PC-9 (cell line): ENCODE measurements around the gene SYCE3. TPM values are rescaled to one million over a fixed set of nuclear protein-coding genes. Genes with fewer than 3 reads are reported as not detected.

Source experiments
- BruUV-seq: library from RNA; stranded (reverse); fragments of 400-500 nt; replicated peaks from 2 replicates; lab custom pipeline; 2021; lab: Mats Ljungman, UMichigan
- CTCF ChIA-PET: fragments of 300-600 bp; sonication (Branson Sonifier 250); formaldehyde crosslinking; loops from one replicate; lab custom pipeline; 2022; ENCODE audit warnings: antibody characterized with exemption; lab: Charles Lee
- POLR2A ChIA-PET: fragments of 300-600 bp; sonication (Branson Sonifier 250); formaldehyde crosslinking; loops from one replicate; lab custom pipeline; 2022; ENCODE audit warnings: antibody characterized with exemption; ENCODE audit not compliant: unreplicated experiment; lab: Charles Lee
- DNase-seq, 2 experiments: peaks; one replicate each; pipeline versions ENCODE4 v3.0.0 to v3.0.0-alpha.2; 2015 to 2022; ENCODE audit warnings: mixed read lengths in 1 of 2
- H2AFZ ChIP-seq: fragments of 200-600 bp; sonication (generic); 2 replicates; pipeline ENCODE4 v1.8.1; 2017; ENCODE audit warnings: antibody characterized with exemption
- H3F3A ChIP-seq: fragments of 200-600 bp; sonication (generic); 2 replicates; pipeline ENCODE4 v1.8.1; 2017; ENCODE audit warnings: antibody characterized with exemption, mild to moderate bottlenecking, low read depth; ENCODE audit not compliant: insufficient read depth
- H3K27ac ChIP-seq: fragments of 200-600 bp; sonication (generic); 2 replicates; pipeline ENCODE4 v1.6.1; 2016; ENCODE audit warnings: mixed run types
- H3K27me3 ChIP-seq: fragments of 200-600 bp; sonication (generic); 2 replicates; pipeline ENCODE4 v1.6.1; 2016; ENCODE audit warnings: low read depth, mixed run types; ENCODE audit not compliant: insufficient read depth
- H3K36me3 ChIP-seq: fragments of 200-600 bp; sonication (generic); 2 replicates; pipeline ENCODE4 v1.6.1; 2016; ENCODE audit warnings: low read depth, mixed run types
- H3K4me1 ChIP-seq: fragments of 200-600 bp; sonication (generic); replicated peaks from 2 replicates; pipeline ENCODE4 v1.6.1; 2016; ENCODE audit warnings: mixed run types; ENCODE audit not compliant: insufficient read depth
- H3K4me2 ChIP-seq: fragments of 200-600 bp; sonication (generic); 2 replicates; pipeline ENCODE4 v1.6.1; 2017; ENCODE audit warnings: mixed run types
- H3K4me3 ChIP-seq: fragments of 200-600 bp; sonication (generic); 2 replicates; pipeline ENCODE4 v1.6.1; 2016; ENCODE audit warnings: mixed run types
- H3K79me2 ChIP-seq: fragments of 200-600 bp; sonication (generic); 2 replicates; pipeline ENCODE4 v1.6.1; 2017; ENCODE audit warnings: low read depth, mixed run types
- H3K9me2 ChIP-seq: fragments of 200-600 bp; sonication (generic); 2 replicates; pipeline ENCODE4 v1.8.1; 2017; ENCODE audit warnings: mild to moderate bottlenecking; ENCODE audit not compliant: insufficient read depth
- H3K9me3 ChIP-seq: fragments of 200-600 bp; sonication (generic); 2 replicates; pipeline ENCODE4 v1.8.1; 2016; ENCODE audit warnings: low read depth; ENCODE audit not compliant: insufficient read depth
- H4K20me1 ChIP-seq: fragments of 200-600 bp; sonication (generic); 2 replicates; pipeline ENCODE4 v1.8.1; 2017; ENCODE audit not compliant: insufficient read depth
- CTCF ChIP-seq: fragments of 200-600 bp; sonication (generic); conservative IDR thresholded peaks from 2 replicates; pipeline ENCODE4 v1.6.1; 2017; ENCODE audit warnings: mixed run types, antibody characterized with exemption, mild to moderate bottlenecking, moderate library complexity
- EZH2 ChIP-seq: fragments of 200-600 bp; sonication (generic); IDR thresholded peaks from 2 replicates; pipeline ENCODE4 v1.8.0; 2017; ENCODE audit warnings: antibody characterized with exemption, low read depth
- intact Hi-C: fragments of 100-400 bp; cut with micrococcal nuclease; formaldehyde crosslinking; loops from one replicate; pipeline ENCODE4 v1.10.0; 2022; ENCODE audit not compliant: unreplicated experiment
- total RNA-seq: library from RNA; stranded (reverse); gene quantifications from 2 replicates; pipeline ENCODE4 v1.2.3, GENCODE V29; 2021

SYCE3 gene
- total RNA-seq, 1 experiment from 2014 or later: not detected

- Histone ChIP-seq H3K36me3 (no peaks in the 10 kb centered on the region), H3K27me3 (no peaks in the 10 kb centered on the region), H3K4me2 (peak overlapping the region; percentile 71), H3K79me2 (no peaks in the 10 kb centered on the region), H3K9me2 (no peaks in the 10 kb centered on the region), H3K4me1 (peaks cover 44% of the 10 kb centered on the region), H4K20me1 (no peaks in the 10 kb centered on the region), H3K9me3 (no peaks in the 10 kb centered on the region), H3K27ac (peak overlapping the region; percentile 75), H3K4me3 (peak overlapping the region; percentile 22; the same call in 1 of the 2 replicates), H3F3A (peaks cover 35% of the 10 kb centered on the region), H2AFZ (no peak overlapping the region)
- CTCF ChIA-PET: interaction anchor here (1.4 kb wide), 1 partner anchor 16 kb away, joined by 5 read pairs; the partner anchor contains the start of gene SYCE3
- POLR2A ChIA-PET: no interaction called here
- intact Hi-C loops: no loop called here
- no TSS peak for BruUV-seq
- no peak for TF ChIP-seq EZH2
- no peak for TF ChIP-seq CTCF
- DNase-seq: peak in 1 of 2 experiments; percentile 23
Observed at GRCh38 chr22:50546326-50547262, 16.1 kb downstream of the SYCE3 start.

- no peaks in the 10 kb centered on the region for H3K9me2 ChIP-seq
- H3K4me3 ChIP-seq: peak within 1 kb of the TSS; percentile 30; the same call in 1 of the 2 replicates
- H2AFZ ChIP-seq: peak within 1 kb of the TSS; percentile 69
- no peaks in the 10 kb centered on the region for H3K79me2 ChIP-seq
- peaks cover 53% of the 10 kb centered on the region for H3K4me1 ChIP-seq
- ChIA-PET POLR2A (no interaction called here), CTCF (interaction anchor here (0.6 to 1.4 kb wide), 3 partner anchors 17 to 145 kb away, joined by 3 to 18 read pairs (median 5); partner anchors contain the start of gene SYCE3)
- H3K9me3 ChIP-seq: no peaks in the 10 kb centered on the region
- H3K27me3 ChIP-seq: no peaks in the 10 kb centered on the region
- peak within 1 kb of the TSS; percentile 75 for H3K27ac ChIP-seq
- TF ChIP-seq EZH2 (no peak), CTCF (peak; percentile 52; the same call in 1 of the 2 replicates)
- BruUV-seq: no TSS peak
- H3F3A ChIP-seq: peaks cover 44% of the 10 kb centered on the region
- peak within 1 kb of the TSS; percentile 71 for H3K4me2 ChIP-seq
- DNase-seq: peak in 1 of 2 experiments; percentile 18
- H3K36me3 ChIP-seq: no peaks in the 10 kb centered on the region
- H4K20me1 ChIP-seq: no peaks in the 10 kb centered on the region
- intact Hi-C loops: no loop called here
Observed at GRCh38 chr22:50545522-50546325, 17.0 kb downstream of the SYCE3 start, which contains the start of gene KLHDC7B. TSS of gene KLHDC7B (plus strand) at chr22:50545899. CDS start at chr22:50546244, 345 bp downstream.

- Histone ChIP-seq H3K9me2 (no peaks in the 10 kb centered on the region), H3K4me2 (peak overlapping the region; percentile 71), H2AFZ (peak overlapping the region; percentile 69)
Observed at GRCh38 chr22:50544746-50545253, 17.9 kb downstream of the SYCE3 start.

More at GRCh38 chr22:50544746-50545253, 17.9 kb downstream of the SYCE3 start:
- TF ChIP-seq CTCF (no peak), EZH2 (no peak)
- peak; percentile 38 to 59 for DNase-seq
- ChIA-PET CTCF (interaction anchor here (1.4 kb wide), 1 partner anchor 18 kb away, joined by 5 read pairs; the partner anchor contains the start of gene SYCE3), POLR2A (no interaction called here)
- H3K27ac ChIP-seq: peak overlapping the region; percentile 75
- H3K4me3 ChIP-seq: peak overlapping the region; percentile 30; the same call in 1 of the 2 replicates
- no peaks in the 10 kb centered on the region for H3K79me2 ChIP-seq
- H4K20me1 ChIP-seq: no peaks in the 10 kb centered on the region
- no peaks in the 10 kb centered on the region for H3K27me3 ChIP-seq
- intact Hi-C loops: no loop called here
- no TSS peak for BruUV-seq
- no peaks in the 10 kb centered on the region for H3K9me3 ChIP-seq
- peaks cover 62% of the 10 kb centered on the region for H3K4me1 ChIP-seq
- H3F3A ChIP-seq: peaks cover 53% of the 10 kb centered on the region
- H3K36me3 ChIP-seq: no peaks in the 10 kb centered on the region
